Erythroblast (primary cell): Measurements from ENCODE around the gene DCLK3.

ENCODE experiments used
- GATA1 ChIP-seq: IDR thresholded peaks from 2 replicates; pipeline ENCODE4 v1.6.1; 2011; ENCODE audit warnings: low read depth, mild to moderate bottlenecking, control low read depth, low read length, moderate library complexity
- POLR2A ChIP-seq: IDR thresholded peaks from 2 replicates; pipeline ENCODE4 v1.6.1; 2011; ENCODE audit warnings: mild to moderate bottlenecking, low read length

- no peak for TF ChIP-seq POLR2A
- no peak for TF ChIP-seq GATA1
These were observed 50.4 kb downstream of the DCLK3 start for GRCh38 chr3:36713904-36714303.
